ENCODE results near the gene EMP3.

GRCh38 chr19:48296963-48297734 is 28.2 kb upstream of the EMP3 start:
- TF ChIP-seq CTCF (conservative IDR thresholded peaks at IDR 0.05; ENCODE audit: low read length): no peak
- TF ChIP-seq EZH2phosphoT487 (IDR thresholded peaks at IDR 0.05; ENCODE audit: borderline replicate concordance, low read depth, low read length): no peak
